ENCODE measurements around the gene POTED.
"Not testable (repeated sequence)": the region's sequence is repeated elsewhere in the genome, so short reads cannot be mapped to it uniquely, and the experiment has no call there.

Gene POTED

DNA sequence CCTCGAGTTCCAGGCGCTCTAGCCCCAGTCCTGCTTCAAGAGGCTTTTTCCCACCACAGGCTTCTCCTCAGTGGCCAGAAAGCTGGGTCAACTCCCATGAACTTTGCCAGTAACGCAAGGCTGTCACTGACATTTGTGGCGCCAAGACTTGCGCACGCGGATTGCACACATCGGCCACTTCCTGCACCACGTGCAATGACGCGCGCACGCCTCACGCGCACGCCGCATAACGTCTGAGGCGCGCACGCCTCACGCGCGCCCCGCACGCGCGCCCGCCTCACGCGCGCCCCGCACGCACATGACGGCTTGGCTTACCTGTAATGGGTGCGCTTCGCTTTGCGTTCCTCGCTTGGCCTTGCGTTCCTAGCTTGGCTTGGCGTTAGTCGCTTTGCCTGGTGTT is at the start of gene POTED:
POTED (plus strand) TSS at position 301 of the 400 bp plus-strand sequence. CDS start 452 bp downstream, outside the sequence.
- DNase-seq (ENCODE audit: low read depth) = not testable (repeated sequence)

DNA sequence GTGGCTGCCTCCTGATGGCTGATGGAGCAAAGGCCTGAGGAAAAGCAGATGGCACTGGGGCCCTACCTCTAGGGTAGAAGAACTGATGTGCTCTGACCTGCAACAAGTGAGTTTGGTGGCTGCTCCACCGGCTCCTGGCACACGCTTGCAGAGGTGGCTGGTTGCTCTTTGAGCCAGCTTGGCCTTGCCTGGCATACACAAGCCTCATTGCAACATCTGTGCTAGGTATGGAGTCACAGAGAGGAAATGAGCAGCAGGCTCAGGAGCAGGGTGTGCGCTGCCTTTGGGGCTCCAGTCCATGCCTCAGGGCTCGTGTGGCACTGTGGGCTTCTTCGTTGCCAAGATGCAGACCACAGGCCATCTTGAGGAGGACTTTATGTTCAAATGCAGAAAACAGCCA is 40.5 kb downstream of the POTED start:
- not testable (repeated sequence) for DNase-seq (ENCODE audit: low read depth)

DNA sequence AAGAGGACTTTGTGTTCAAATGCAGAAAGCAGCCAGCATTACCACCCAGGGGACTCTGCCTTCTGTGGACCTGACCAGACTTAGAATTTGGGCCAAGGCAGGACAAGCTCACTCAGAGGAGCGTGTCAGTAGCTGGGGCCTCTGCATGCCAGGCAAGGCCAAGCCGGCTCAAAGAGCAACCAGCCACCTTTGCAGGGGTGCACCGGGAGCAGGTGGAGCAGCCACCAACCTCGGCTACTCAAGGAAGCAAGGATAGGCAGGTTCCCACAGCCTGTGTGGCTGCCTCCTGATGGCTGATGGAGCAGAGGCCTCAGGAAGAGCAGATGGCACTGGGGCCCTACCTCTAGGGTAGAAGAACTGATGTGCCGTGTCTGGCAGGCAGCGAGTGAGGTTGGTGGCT is 42.2 kb downstream of the POTED start:
- DNase-seq (ENCODE audit: low read depth) = not testable (repeated sequence)

Data from stimulated activated CD8-positive, alpha-beta memory T cell treated with anti-CD3 and anti-CD28 coated beads, Interleukin-7, amount 100 ng/mL, for 24 hours (primary cell).